HTERT RPE-1 (cell line): Measurements from ENCODE around the gene LRRC28.
"Not testable (repeated sequence)": the region's sequence is repeated elsewhere in the genome, so short reads cannot be mapped to it uniquely, and the experiment has no call there.

Experiments
- in situ Hi-C: fragments of 300-500 bp; cut with MboI; formaldehyde crosslinking; loops from 4 replicates; pipeline ENCODE4 v1.14.3; 2020; ENCODE audit warnings: low sequenced_read_pairs

LRRC28 gene

GRCh38 chr15:99250857-99251841 lies at the start of gene LRRC28:
Gene LRRC28, plus strand, starts transcription at chr15:99251481. Its CDS starts 4,477 bp downstream, at chr15:99255958.
- in situ Hi-C loops, result no loop called here

- in situ Hi-C loops, result no loop called here
These were observed 49.1 kb upstream of the LRRC28 start for GRCh38 chr15:99202176-99202552.

GRCh38 chr15:99207672-99208071 lies 43.6 kb upstream of the LRRC28 start:
- in situ Hi-C loops, result no loop called here

GRCh38 chr15:99209326-99209725 lies 42.0 kb upstream of the LRRC28 start:
- in situ Hi-C loops, result no loop called here

- in situ Hi-C loops, result no loop called here
These were observed 40.9 kb upstream of the LRRC28 start for GRCh38 chr15:99210334-99210733.

- in situ Hi-C loops, result no loop called here
These were observed 39.4 kb upstream of the LRRC28 start for GRCh38 chr15:99211926-99212325.

- in situ Hi-C loops, result no loop called here
These were observed 38.9 kb upstream of the LRRC28 start for GRCh38 chr15:99212406-99212805.

- in situ Hi-C loops, result no loop called here
These were observed 38.0 kb upstream of the LRRC28 start for GRCh38 chr15:99213187-99213811.

- in situ Hi-C loops, result no loop called here
These were observed 26.7 kb upstream of the LRRC28 start for GRCh38 chr15:99224372-99225214.

GRCh38 chr15:99226802-99227201 lies 24.5 kb upstream of the LRRC28 start:
- in situ Hi-C loops, result no loop called here

- in situ Hi-C loops, result no loop called here
These were observed 23.0 kb upstream of the LRRC28 start for GRCh38 chr15:99228120-99228770.

GRCh38 chr15:99230867-99231266 lies 20.4 kb upstream of the LRRC28 start:
- in situ Hi-C loops, result no loop called here

GRCh38 chr15:99232740-99233139 lies 18.5 kb upstream of the LRRC28 start:
- in situ Hi-C loops, result no loop called here

GRCh38 chr15:99234160-99234559 lies 17.1 kb upstream of the LRRC28 start:
- in situ Hi-C loops, result not testable (repeated sequence)

- in situ Hi-C loops, result no loop called here
These were observed 12.4 kb upstream of the LRRC28 start for GRCh38 chr15:99238849-99239248.

- in situ Hi-C loops, result no loop called here
These were observed 11.6 kb upstream of the LRRC28 start for GRCh38 chr15:99239545-99240198.

GRCh38 chr15:99241752-99242151 lies 9.5 kb upstream of the LRRC28 start:
- in situ Hi-C loops, result no loop called here

GRCh38 chr15:99244306-99244705 lies 7.0 kb upstream of the LRRC28 start:
- in situ Hi-C loops, result no loop called here

- in situ Hi-C loops, result no loop called here
These were observed 4.2 kb upstream of the LRRC28 start for GRCh38 chr15:99247062-99247461.
